ENCODE measurements around the gene BTNL3.

Gene BTNL3

GRCh38 chr5:181039471-181039870, 50.8 kb downstream of the BTNL3 start:
- Histone ChIP-seq H3K9me3 (ENCODE audit: control insufficient read depth, insufficient read depth, low read length) (no peaks in the 10 kb centered on the region), H3K4me1 (ENCODE audit: control insufficient read depth, insufficient read depth, low read length) (peaks cover 8% of the 10 kb centered on the region), H3K36me3 (ENCODE audit: control insufficient read depth, insufficient read depth, low read length) (no peaks in the 10 kb centered on the region), H3K27ac (ENCODE audit: low read length) (no peak overlapping the region), H3K4me3 (ENCODE audit: low read length) (no peak overlapping the region), H3K27me3 (ENCODE audit: control insufficient read depth, insufficient read depth, low read length) (no peaks in the 10 kb centered on the region)
- no CpG with 5 or more reads among the region's 8 CpGs for WGBS (ENCODE audit: insufficient coverage, insufficient read length)
- DNase-seq (ENCODE audit: low read depth, low spot score), result no peak

GRCh38 chr5:181039931-181040630, 51.4 kb downstream of the BTNL3 start, which contains the start of gene BTNL9:
Gene BTNL9, plus strand, starts transcription at chr5:181040266. Its CDS starts 5,224 bp downstream, at chr5:181045490.
- Histone ChIP-seq H3K27me3 (ENCODE audit: control insufficient read depth, insufficient read depth, low read length) (no peaks in the 10 kb centered on the region), H3K36me3 (ENCODE audit: control insufficient read depth, insufficient read depth, low read length) (no peaks in the 10 kb centered on the region), H3K4me3 (ENCODE audit: low read length) (no peak within 1 kb of the TSS), H3K4me1 (ENCODE audit: control insufficient read depth, insufficient read depth, low read length) (peaks cover 8% of the 10 kb centered on the region), H3K9me3 (ENCODE audit: control insufficient read depth, insufficient read depth, low read length) (no peaks in the 10 kb centered on the region), H3K27ac (ENCODE audit: low read length) (no peak within 1 kb of the TSS)
- no CpG with 5 or more reads among the region's 17 CpGs for WGBS (ENCODE audit: insufficient coverage, insufficient read length)
- DNase-seq (ENCODE audit: low read depth, low spot score), result no peak

DNA sequence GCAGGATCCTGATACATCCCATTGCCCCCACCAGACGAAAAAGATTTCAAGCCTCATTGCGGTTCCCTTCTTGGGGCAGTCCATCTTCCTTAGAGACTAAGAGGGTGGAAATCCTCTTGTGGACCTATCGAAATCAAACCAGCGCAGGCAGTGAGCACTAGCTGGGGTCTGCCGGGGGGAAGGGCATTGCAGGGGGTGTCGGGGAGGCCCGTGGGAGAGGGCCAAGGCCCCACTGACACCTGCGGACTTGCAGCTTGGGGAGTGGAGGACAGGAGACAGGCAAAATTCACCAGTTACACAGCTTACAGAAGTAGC, 51.9 kb downstream of the BTNL3 start:
- no CpG with 5 or more reads among the region's 8 CpGs for WGBS (ENCODE audit: insufficient coverage, insufficient read length)
- peaks cover 10% of the 10 kb centered on the region for H3K4me1 ChIP-seq (ENCODE audit: control insufficient read depth, insufficient read depth, low read length)
- H3K36me3 ChIP-seq (ENCODE audit: control insufficient read depth, insufficient read depth, low read length), result no peaks in the 10 kb centered on the region
- DNase-seq (ENCODE audit: low read depth, low spot score), result no peak
- no peak overlapping the region for H3K4me3 ChIP-seq (ENCODE audit: low read length)
- H3K9me3 ChIP-seq (ENCODE audit: control insufficient read depth, insufficient read depth, low read length), result no peaks in the 10 kb centered on the region
- no peaks in the 10 kb centered on the region for H3K27me3 ChIP-seq (ENCODE audit: control insufficient read depth, insufficient read depth, low read length)
- H3K27ac ChIP-seq (ENCODE audit: low read length), result no peak overlapping the region

- DNase-seq (ENCODE audit: low read depth, low spot score), result no peak
- Histone ChIP-seq H3K4me3 (ENCODE audit: low read length) (no peak overlapping the region), H3K27ac (ENCODE audit: low read length) (no peak overlapping the region), H3K9me3 (ENCODE audit: control insufficient read depth, insufficient read depth, low read length) (no peaks in the 10 kb centered on the region), H3K36me3 (ENCODE audit: control insufficient read depth, insufficient read depth, low read length) (no peaks in the 10 kb centered on the region), H3K4me1 (ENCODE audit: control insufficient read depth, insufficient read depth, low read length) (peaks cover 10% of the 10 kb centered on the region), H3K27me3 (ENCODE audit: control insufficient read depth, insufficient read depth, low read length) (no peaks in the 10 kb centered on the region)
- no CpG with 5 or more reads among the region's 6 CpGs for WGBS (ENCODE audit: insufficient coverage, insufficient read length)
Measured at GRCh38 chr5:181041043-181041442, 52.4 kb downstream of the BTNL3 start.

DNA sequence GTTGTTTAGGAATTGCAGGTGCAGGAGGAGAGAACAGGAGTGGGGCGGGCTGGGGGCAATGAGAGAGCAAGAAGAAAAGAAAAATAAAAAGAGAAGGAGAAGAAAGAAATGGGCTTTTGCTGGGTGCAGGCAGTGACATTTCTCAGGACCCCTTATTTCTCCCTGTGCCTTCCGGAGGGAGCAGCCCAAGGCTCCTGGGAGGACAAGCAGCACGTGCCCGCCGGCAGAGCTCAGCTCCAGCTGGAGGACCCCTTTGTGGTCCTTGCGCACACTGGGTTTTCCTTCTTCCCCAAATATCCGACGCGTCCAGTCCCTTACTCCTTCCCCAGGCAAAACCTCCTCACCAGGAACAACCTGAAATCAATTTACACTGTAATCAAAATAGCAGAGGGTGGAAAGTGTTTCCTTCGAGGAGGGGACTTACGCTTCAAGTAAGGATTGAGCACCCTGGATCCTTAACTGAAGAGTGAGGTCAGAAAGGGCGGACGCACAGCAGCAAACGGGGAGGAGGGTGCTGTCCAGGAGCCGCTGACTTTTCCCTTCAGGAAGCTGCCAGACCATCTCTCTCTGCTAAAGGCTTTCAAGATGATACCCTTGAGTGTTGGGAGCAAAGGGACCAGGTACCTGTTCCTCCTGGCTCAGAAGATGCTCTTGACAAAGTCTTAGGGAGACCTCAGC, 53.5 kb downstream of the BTNL3 start:
- Histone ChIP-seq H3K36me3 (ENCODE audit: control insufficient read depth, insufficient read depth, low read length) (no peaks in the 10 kb centered on the region), H3K4me3 (ENCODE audit: low read length) (no peak overlapping the region), H3K9me3 (ENCODE audit: control insufficient read depth, insufficient read depth, low read length) (no peaks in the 10 kb centered on the region), H3K27ac (ENCODE audit: low read length) (no peak overlapping the region), H3K4me1 (ENCODE audit: control insufficient read depth, insufficient read depth, low read length) (peaks cover 2% of the 10 kb centered on the region), H3K27me3 (ENCODE audit: control insufficient read depth, insufficient read depth, low read length) (no peaks in the 10 kb centered on the region)
- no peak for DNase-seq (ENCODE audit: low read depth, low spot score)
- WGBS (ENCODE audit: insufficient coverage, insufficient read length), result no CpG with 5 or more reads among the region's 15 CpGs

- no peak overlapping the region for H3K27ac ChIP-seq (ENCODE audit: low read length)
- H3K4me1 ChIP-seq (ENCODE audit: control insufficient read depth, insufficient read depth, low read length), result peaks cover 2% of the 10 kb centered on the region
- no peaks in the 10 kb centered on the region for H3K27me3 ChIP-seq (ENCODE audit: control insufficient read depth, insufficient read depth, low read length)
- DNase-seq (ENCODE audit: low read depth, low spot score), result no peak
- WGBS (ENCODE audit: insufficient coverage, insufficient read length), result no CpG with 5 or more reads among the region's 11 CpGs
- H3K4me3 ChIP-seq (ENCODE audit: low read length), result no peak overlapping the region
- H3K9me3 ChIP-seq (ENCODE audit: control insufficient read depth, insufficient read depth, low read length), result no peaks in the 10 kb centered on the region
- no peaks in the 10 kb centered on the region for H3K36me3 ChIP-seq (ENCODE audit: control insufficient read depth, insufficient read depth, low read length)
Measured at GRCh38 chr5:181042722-181043121, 54.1 kb downstream of the BTNL3 start.

DNA sequence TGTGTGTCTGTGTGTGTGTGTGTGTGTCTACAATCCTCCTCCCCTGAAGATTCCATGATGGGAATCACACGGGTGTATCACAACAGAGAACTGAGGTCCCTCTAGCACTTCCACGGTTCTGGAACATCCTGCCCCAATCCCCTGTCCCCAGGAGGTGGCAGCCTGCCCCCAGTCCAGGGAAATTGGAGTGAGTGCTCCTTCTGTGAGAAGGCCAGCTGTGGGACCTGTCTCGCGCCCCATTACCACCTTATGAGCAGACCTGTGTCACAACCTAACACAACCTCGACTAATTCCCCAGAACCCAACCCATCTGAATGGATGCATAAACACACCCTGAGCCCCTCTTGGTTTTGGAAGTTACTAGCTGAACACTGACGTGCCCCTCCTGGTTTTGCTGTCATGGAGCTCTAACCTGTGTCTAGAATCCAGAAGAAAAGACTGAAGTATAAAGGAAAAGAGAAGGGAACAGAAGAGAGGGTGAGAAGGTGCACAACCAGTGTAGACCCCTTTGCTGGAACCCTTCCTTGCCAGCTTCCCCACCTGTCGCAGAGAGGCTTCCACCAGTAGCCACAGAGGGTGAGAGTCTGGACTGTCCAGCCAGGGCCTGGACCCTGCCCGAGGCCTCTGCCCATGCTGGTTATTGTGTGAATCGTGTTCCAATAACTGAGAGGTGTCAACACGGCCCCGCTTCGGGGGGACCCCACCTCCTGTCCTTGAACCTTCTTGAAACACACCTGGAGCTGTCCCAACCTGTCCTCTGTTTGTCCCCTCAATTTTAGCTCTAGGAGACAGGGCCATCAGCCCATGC, 54.8 kb downstream of the BTNL3 start:
- no peaks in the 10 kb centered on the region for H3K36me3 ChIP-seq (ENCODE audit: control insufficient read depth, insufficient read depth, low read length)
- H3K4me3 ChIP-seq (ENCODE audit: low read length), result no peak overlapping the region
- no peaks in the 10 kb centered on the region for H3K9me3 ChIP-seq (ENCODE audit: control insufficient read depth, insufficient read depth, low read length)
- peaks cover 2% of the 10 kb centered on the region for H3K4me1 ChIP-seq (ENCODE audit: control insufficient read depth, insufficient read depth, low read length)
- no peak overlapping the region for H3K27ac ChIP-seq (ENCODE audit: low read length)
- no peaks in the 10 kb centered on the region for H3K27me3 ChIP-seq (ENCODE audit: control insufficient read depth, insufficient read depth, low read length)
- no CpG with 5 or more reads among the region's 12 CpGs for WGBS (ENCODE audit: insufficient coverage, insufficient read length)
- DNase-seq (ENCODE audit: low read depth, low spot score), result no peak

DNA sequence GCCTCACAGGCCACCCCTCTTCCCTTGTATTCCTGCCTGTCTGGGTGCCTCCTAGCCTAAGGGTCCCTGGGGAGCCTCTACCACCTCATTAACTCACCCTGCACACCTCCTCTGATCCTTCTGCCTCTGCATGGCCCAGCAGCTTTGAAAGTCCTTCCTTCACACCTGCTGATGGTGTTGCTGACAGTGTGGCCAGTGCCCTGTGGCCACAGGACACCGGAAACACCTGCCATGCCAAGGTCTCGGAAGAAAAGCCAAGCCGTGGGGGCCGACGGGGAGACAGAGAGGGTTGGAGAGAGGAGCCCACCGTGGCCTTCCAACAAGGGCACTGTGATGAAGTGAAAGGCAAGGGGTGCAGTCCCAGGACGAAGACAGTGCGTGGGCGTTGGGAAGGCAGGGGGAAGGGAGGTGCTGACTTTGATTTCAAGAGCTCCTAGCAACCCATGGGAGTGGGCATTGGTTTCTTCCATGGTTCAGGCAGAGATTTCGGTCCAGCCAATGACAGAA, 55.5 kb downstream of the BTNL3 start:
- WGBS (ENCODE audit: insufficient coverage, insufficient read length), result no CpG with 5 or more reads among the region's 10 CpGs
- no peaks in the 10 kb centered on the region for H3K27me3 ChIP-seq (ENCODE audit: control insufficient read depth, insufficient read depth, low read length)

GRCh38 chr5:181044662-181045305, 56.1 kb downstream of the BTNL3 start:
- H3K36me3 ChIP-seq (ENCODE audit: control insufficient read depth, insufficient read depth, low read length), result no peaks in the 10 kb centered on the region
- H3K4me3 ChIP-seq (ENCODE audit: low read length), result no peak overlapping the region
- no peak for DNase-seq (ENCODE audit: low read depth, low spot score)
- H3K4me1 ChIP-seq (ENCODE audit: control insufficient read depth, insufficient read depth, low read length), result peaks cover 2% of the 10 kb centered on the region
- no peak overlapping the region for H3K27ac ChIP-seq (ENCODE audit: low read length)
- no peaks in the 10 kb centered on the region for H3K9me3 ChIP-seq (ENCODE audit: control insufficient read depth, insufficient read depth, low read length)
- no peaks in the 10 kb centered on the region for H3K27me3 ChIP-seq (ENCODE audit: control insufficient read depth, insufficient read depth, low read length)
- no CpG with 5 or more reads among the region's 11 CpGs for WGBS (ENCODE audit: insufficient coverage, insufficient read length)

More for the DNA sequence above, 55.5 kb downstream of the BTNL3 start:
- no peak overlapping the region for H3K27ac ChIP-seq (ENCODE audit: low read length)
- H3K4me3 ChIP-seq (ENCODE audit: low read length), result no peak overlapping the region
- H3K36me3 ChIP-seq (ENCODE audit: control insufficient read depth, insufficient read depth, low read length), result no peaks in the 10 kb centered on the region
- no peaks in the 10 kb centered on the region for H3K9me3 ChIP-seq (ENCODE audit: control insufficient read depth, insufficient read depth, low read length)
- H3K4me1 ChIP-seq (ENCODE audit: control insufficient read depth, insufficient read depth, low read length), result peaks cover 2% of the 10 kb centered on the region
- no peak for DNase-seq (ENCODE audit: low read depth, low spot score)

DNA sequence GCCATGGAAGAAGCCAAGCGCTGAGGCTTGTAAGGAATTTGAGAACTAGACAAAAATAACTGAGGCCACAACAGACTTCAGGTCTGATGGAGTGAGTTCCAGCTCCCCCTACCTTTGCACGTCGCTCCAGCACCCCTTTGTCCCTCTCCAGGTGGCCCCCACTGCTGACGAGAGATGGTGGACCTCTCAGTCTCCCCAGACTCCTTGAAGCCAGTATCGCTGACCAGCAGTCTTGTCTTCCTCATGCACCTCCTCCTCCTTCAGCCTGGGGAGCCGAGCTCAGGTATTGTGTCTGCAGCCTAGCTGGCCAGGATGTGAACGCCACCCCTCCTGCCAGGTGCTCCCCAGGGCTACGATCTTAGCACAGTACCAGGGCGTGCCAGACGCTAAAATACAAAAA, 56.7 kb downstream of the BTNL3 start:
- Histone ChIP-seq H3K4me1 (ENCODE audit: control insufficient read depth, insufficient read depth, low read length) (peaks cover 2% of the 10 kb centered on the region), H3K4me3 (ENCODE audit: low read length) (no peak overlapping the region), H3K36me3 (ENCODE audit: control insufficient read depth, insufficient read depth, low read length) (no peaks in the 10 kb centered on the region), H3K27me3 (ENCODE audit: control insufficient read depth, insufficient read depth, low read length) (peaks cover 2% of the 10 kb centered on the region; the same call in 1 of the 2 replicates), H3K27ac (ENCODE audit: low read length) (no peak overlapping the region), H3K9me3 (ENCODE audit: control insufficient read depth, insufficient read depth, low read length) (no peaks in the 10 kb centered on the region)
- DNase-seq (ENCODE audit: low read depth, low spot score), result no peak
- WGBS (ENCODE audit: insufficient coverage, insufficient read length), result no CpG with 5 or more reads among the region's 10 CpGs
